Activated T-cell treated with anti-CD3 and anti-CD28 coated beads, Interleukin-2, amount 50 U/mL, for 24 hours (primary cell): ENCODE measurements around the gene TBC1D8.
"Not testable (repeated sequence)": the region's sequence is repeated elsewhere in the genome, so short reads cannot be mapped to it uniquely, and the experiment has no call there.

Experiments
- DNase-seq: peaks from one replicate; pipeline ENCODE4 v3.0.0-alpha.2; 2020
- H3K27ac Mint-ChIP-seq: 2 replicates; pipeline ENCODE4 v1.8.0; 2020; ENCODE audit warnings: mild to moderate bottlenecking, mixed read lengths
- H3K27me3 Mint-ChIP-seq: 2 replicates; pipeline ENCODE4 v1.8.0; 2020; ENCODE audit warnings: mixed read lengths
- H3K36me3 Mint-ChIP-seq: 2 replicates; pipeline ENCODE4 v1.8.0; 2020; ENCODE audit warnings: low read depth, mixed read lengths
- H3K4me1 Mint-ChIP-seq: 2 replicates; pipeline ENCODE4 v1.8.0; 2020; ENCODE audit warnings: low read depth, mixed read lengths
- H3K4me3 Mint-ChIP-seq: 2 replicates; pipeline ENCODE4 v1.8.0; 2020; ENCODE audit warnings: mild to moderate bottlenecking, moderate library complexity, mixed read lengths
- H3K9me3 Mint-ChIP-seq: 2 replicates; pipeline ENCODE4 v1.8.0; 2020; ENCODE audit warnings: mixed read lengths

Gene TBC1D8

GRCh38 chr2:101175991-101176390 lies 24.8 kb upstream of the TBC1D8 start:
- no peak for DNase-seq

GRCh38 chr2:101173707-101174295 lies 22.6 kb upstream of the TBC1D8 start:
- H3K9me3 Mint-ChIP-seq = peaks cover 13% of the 10 kb centered on the region
- no peaks in the 10 kb centered on the region for H3K27me3 Mint-ChIP-seq
- peak overlapping the region; percentile 75 for H3K27ac Mint-ChIP-seq
- H3K4me1 Mint-ChIP-seq = peaks cover 11% of the 10 kb centered on the region
- peak; percentile 38 for DNase-seq
- H3K4me3 Mint-ChIP-seq = no peak overlapping the region
- H3K36me3 Mint-ChIP-seq = no peaks in the 10 kb centered on the region

More at GRCh38 chr2:101175991-101176390, 24.8 kb upstream of the TBC1D8 start:
- Mint-ChIP-seq H3K4me1 (peaks cover 11% of the 10 kb centered on the region), H3K27ac (no peak overlapping the region), H3K4me3 (no peak overlapping the region), H3K9me3 (peaks cover 8% of the 10 kb centered on the region), H3K36me3 (no peaks in the 10 kb centered on the region), H3K27me3 (no peaks in the 10 kb centered on the region)

- DNase-seq, H3K27me3 Mint-ChIP-seq, H3K36me3 Mint-ChIP-seq, H3K27ac Mint-ChIP-seq, H3K4me3 Mint-ChIP-seq: not testable (repeated sequence)
- H3K9me3 Mint-ChIP-seq = peaks cover 28% of the 10 kb centered on the region
- peaks cover 11% of the 10 kb centered on the region for H3K4me1 Mint-ChIP-seq
Measured at GRCh38 chr2:101169822-101170221, 18.6 kb upstream of the TBC1D8 start.

- peaks cover 25% of the 10 kb centered on the region for H3K9me3 Mint-ChIP-seq
- H3K27me3 Mint-ChIP-seq = no peaks in the 10 kb centered on the region
- no peaks in the 10 kb centered on the region for H3K36me3 Mint-ChIP-seq
- H3K27ac Mint-ChIP-seq = no peak overlapping the region
- DNase-seq = no peak
- no peak overlapping the region for H3K4me3 Mint-ChIP-seq
- peaks cover 3% of the 10 kb centered on the region for H3K4me1 Mint-ChIP-seq
Measured at GRCh38 chr2:101168706-101169105, 17.5 kb upstream of the TBC1D8 start.

- H3K4me3 Mint-ChIP-seq, H3K4me1 Mint-ChIP-seq, H3K27ac Mint-ChIP-seq, H3K27me3 Mint-ChIP-seq, DNase-seq, H3K36me3 Mint-ChIP-seq: not testable (repeated sequence)
- H3K9me3 Mint-ChIP-seq = peaks cover 22% of the 10 kb centered on the region
Measured at GRCh38 chr2:101167532-101167931, 16.4 kb upstream of the TBC1D8 start.

GRCh38 chr2:101164021-101164420 lies 12.8 kb upstream of the TBC1D8 start:
- Mint-ChIP-seq H3K36me3 (no peaks in the 10 kb centered on the region), H3K27ac (no peak overlapping the region), H3K9me3 (peaks cover 16% of the 10 kb centered on the region), H3K4me3 (no peak overlapping the region), H3K4me1 (no peaks in the 10 kb centered on the region), H3K27me3 (no peaks in the 10 kb centered on the region)
- no peak for DNase-seq

GRCh38 chr2:101162561-101163330 lies 11.6 kb upstream of the TBC1D8 start:
- Mint-ChIP-seq H3K4me3 (no peak overlapping the region), H3K4me1 (no peaks in the 10 kb centered on the region), H3K36me3 (no peaks in the 10 kb centered on the region), H3K9me3 (peaks cover 9% of the 10 kb centered on the region), H3K27ac (no peak overlapping the region), H3K27me3 (no peaks in the 10 kb centered on the region)
- DNase-seq = no peak

- Mint-ChIP-seq H3K4me3 (no peak overlapping the region), H3K36me3 (no peaks in the 10 kb centered on the region), H3K9me3 (no peaks in the 10 kb centered on the region), H3K27ac (no peak overlapping the region), H3K4me1 (peaks cover 4% of the 10 kb centered on the region), H3K27me3 (no peaks in the 10 kb centered on the region)
- no peak for DNase-seq
Measured at GRCh38 chr2:101161658-101162057, 10.5 kb upstream of the TBC1D8 start.

- H3K9me3 Mint-ChIP-seq = no peaks in the 10 kb centered on the region
- H3K36me3 Mint-ChIP-seq = no peaks in the 10 kb centered on the region
- H3K4me1 Mint-ChIP-seq = peaks cover 4% of the 10 kb centered on the region
Measured at GRCh38 chr2:101160454-101160853, 9.3 kb upstream of the TBC1D8 start.

GRCh38 chr2:101159526-101159925 lies 8.3 kb upstream of the TBC1D8 start:
- Mint-ChIP-seq H3K27ac (no peak overlapping the region), H3K27me3 (no peaks in the 10 kb centered on the region), H3K9me3 (no peaks in the 10 kb centered on the region)

More at GRCh38 chr2:101160454-101160853, 9.3 kb upstream of the TBC1D8 start:
- Mint-ChIP-seq H3K27ac (no peak overlapping the region), H3K4me3 (no peak overlapping the region), H3K27me3 (no peaks in the 10 kb centered on the region)
- no peak for DNase-seq

GRCh38 chr2:101157272-101157671 lies 6.1 kb upstream of the TBC1D8 start:
- Mint-ChIP-seq H3K36me3 (no peaks in the 10 kb centered on the region), H3K27ac (peak overlapping the region; percentile 2), H3K4me3 (no peak overlapping the region), H3K4me1 (peaks cover 9% of the 10 kb centered on the region), H3K27me3 (peaks cover 7% of the 10 kb centered on the region), H3K9me3 (no peaks in the 10 kb centered on the region)
- DNase-seq = no peak

More at GRCh38 chr2:101159526-101159925, 8.3 kb upstream of the TBC1D8 start:
- Mint-ChIP-seq H3K36me3 (no peaks in the 10 kb centered on the region), H3K4me3 (no peak overlapping the region), H3K4me1 (peaks cover 4% of the 10 kb centered on the region)
- DNase-seq = no peak

GRCh38 chr2:101153787-101154186 lies 2.6 kb upstream of the TBC1D8 start:
- Mint-ChIP-seq H3K27me3 (peaks cover 29% of the 10 kb centered on the region), H3K4me3 (no peak overlapping the region), H3K9me3 (no peaks in the 10 kb centered on the region), H3K4me1 (peaks cover 25% of the 10 kb centered on the region), H3K36me3 (no peaks in the 10 kb centered on the region), H3K27ac (no peak overlapping the region)
- no peak for DNase-seq

GRCh38 chr2:101153077-101153707 lies 2.0 kb upstream of the TBC1D8 start:
- Mint-ChIP-seq H3K4me3 (no peak overlapping the region), H3K9me3 (no peaks in the 10 kb centered on the region), H3K27me3 (peaks cover 30% of the 10 kb centered on the region), H3K27ac (no peak overlapping the region), H3K4me1 (peaks cover 25% of the 10 kb centered on the region), H3K36me3 (no peaks in the 10 kb centered on the region)
- no peak for DNase-seq

GRCh38 chr2:101152272-101153076 lies 1.3 kb upstream of the TBC1D8 start:
- peak; percentile 39 for DNase-seq
- Mint-ChIP-seq H3K36me3 (no peaks in the 10 kb centered on the region), H3K4me1 (peaks cover 25% of the 10 kb centered on the region), H3K9me3 (no peaks in the 10 kb centered on the region), H3K4me3 (peak overlapping the region; percentile 74), H3K27ac (no peak overlapping the region), H3K27me3 (peaks cover 30% of the 10 kb centered on the region)
